Measurements from ENCODE around the gene ZNF311. TPM values are rescaled to one million over a fixed set of nuclear protein-coding genes. Genes with fewer than 3 reads are reported as not detected.

ZNF311 gene
- total and polyA plus RNA-seq, 2 of the 13 experiments (the other 11 are each of a cell fraction or from before 2014, with no cell fraction given), result not detected

GRCh38 chr6:28953039-28953584 lies 52.0 kb downstream of the ZNF311 start (continued):
- TF ChIP-seq PRDM4 (CRISPR knock-in tag; IDR thresholded peaks at IDR 0.05; ENCODE audit: borderline replicate concordance) (0 out of 2 replicates have a peak, but pooled peaks have one; percentile 22), ARID2 (CRISPR knock-in tag; IDR thresholded peaks at IDR 0.05; ENCODE audit: borderline replicate concordance) (0 out of 2 replicates have a peak, but pooled peaks have one; percentile 46), HMGXB4 (CRISPR knock-in tag; IDR thresholded peaks at IDR 0.05; ENCODE audit: borderline replicate concordance in 1 of 2, low read depth in 1 of 2) (peak; percentile 95 to 99), ONECUT2 (CRISPR knock-in tag; IDR thresholded peaks at IDR 0.05) (peak; percentile 57; the same call in 1 of the 2 replicates), MXD3 (CRISPR knock-in tag; IDR thresholded peaks at IDR 0.05) (no peak), CSRNP1 (CRISPR knock-in tag; IDR thresholded peaks at IDR 0.05) (peak; percentile 61; the same call in 1 of the 2 replicates), ZSCAN20 (CRISPR knock-in tag; IDR thresholded peaks at IDR 0.05; ENCODE audit: borderline replicate concordance) (0 out of 2 replicates have a peak, but pooled peaks have one; percentile 46), ZNF792 (CRISPR knock-in tag; IDR thresholded peaks at IDR 0.05) (peak; percentile 84), DNMT3B (CRISPR knock-in tag; conservative IDR thresholded peaks at IDR 0.05) (0 out of 2 replicates have a peak, but pooled peaks have one; percentile 85), HMGA1 (CRISPR knock-in tag; conservative IDR thresholded peaks at IDR 0.05) (no peak), CENPT (CRISPR knock-in tag; IDR thresholded peaks at IDR 0.05; ENCODE audit: low read depth) (no peak), MBNL3 (CRISPR knock-in tag; conservative IDR thresholded peaks at IDR 0.05) (no peak), RFX3 (CRISPR knock-in tag; IDR thresholded peaks at IDR 0.05) (no peak), MXI1 (IDR thresholded peaks at IDR 0.05; ENCODE audit: borderline replicate concordance, low read depth, low read length) (0 out of 3 replicates have a peak, but pooled peaks have one; percentile 19), TGIF2 (CRISPR knock-in tag; IDR thresholded peaks at IDR 0.05) (0 out of 2 replicates have a peak, but pooled peaks have one; percentile 24), KLF12 (CRISPR knock-in tag; IDR thresholded peaks at IDR 0.05; ENCODE audit: borderline replicate concordance) (0 out of 2 replicates have a peak, but pooled peaks have one; percentile 23), ZNF17 (CRISPR knock-in tag; IDR thresholded peaks at IDR 0.05) (no peak), ZNF782 (CRISPR knock-in tag; IDR thresholded peaks at IDR 0.05; ENCODE audit: borderline replicate concordance) (peak; percentile 61; the same call in 1 of the 2 replicates), ZSCAN29 (CRISPR knock-in tag; conservative IDR thresholded peaks at IDR 0.05) (0 out of 2 replicates have a peak, but pooled peaks have one; percentile 34), CEBPG (CRISPR knock-in tag; IDR thresholded peaks at IDR 0.05) (0 out of 2 replicates have a peak, but pooled peaks have one; percentile 14), IRF2 (CRISPR knock-in tag; IDR thresholded peaks at IDR 0.05) (peak; percentile 84), PRPF4 (IDR thresholded peaks at IDR 0.05; ENCODE audit: low read depth, low read length, poor library complexity, severe bottlenecking) (peak; percentile 68), ZNF672 (CRISPR knock-in tag; IDR thresholded peaks at IDR 0.05) (no peak)
